ENCODE data around the gene CCDC178.
"Not testable (repeated sequence)": the region's sequence is repeated elsewhere in the genome, so short reads cannot be mapped to it uniquely, and the experiment has no call there.

The CCDC178 gene

DNA sequence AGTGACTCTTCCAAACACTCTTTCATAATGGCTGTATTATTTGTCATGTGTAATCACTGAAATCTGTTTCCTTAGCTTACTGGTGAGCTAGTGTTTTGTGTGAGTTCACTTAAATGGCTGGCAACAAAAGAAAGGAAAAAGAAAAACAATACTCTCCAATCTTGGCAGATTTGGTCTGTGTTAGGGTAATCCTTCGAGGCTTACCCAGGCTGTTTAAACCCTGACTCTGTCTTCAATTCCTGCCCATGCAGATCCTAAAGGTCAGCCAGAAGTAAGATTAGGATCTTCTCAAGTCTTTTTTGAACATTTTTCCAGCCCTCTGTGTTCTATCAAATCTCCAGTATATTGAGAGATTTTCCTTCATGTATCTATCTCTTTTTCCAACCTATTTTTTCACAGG, 85.3 kb downstream of the CCDC178 start:
- DNase-seq (ENCODE audit: low spot score), result no peak
- TF ChIP-seq, protein P1, sequence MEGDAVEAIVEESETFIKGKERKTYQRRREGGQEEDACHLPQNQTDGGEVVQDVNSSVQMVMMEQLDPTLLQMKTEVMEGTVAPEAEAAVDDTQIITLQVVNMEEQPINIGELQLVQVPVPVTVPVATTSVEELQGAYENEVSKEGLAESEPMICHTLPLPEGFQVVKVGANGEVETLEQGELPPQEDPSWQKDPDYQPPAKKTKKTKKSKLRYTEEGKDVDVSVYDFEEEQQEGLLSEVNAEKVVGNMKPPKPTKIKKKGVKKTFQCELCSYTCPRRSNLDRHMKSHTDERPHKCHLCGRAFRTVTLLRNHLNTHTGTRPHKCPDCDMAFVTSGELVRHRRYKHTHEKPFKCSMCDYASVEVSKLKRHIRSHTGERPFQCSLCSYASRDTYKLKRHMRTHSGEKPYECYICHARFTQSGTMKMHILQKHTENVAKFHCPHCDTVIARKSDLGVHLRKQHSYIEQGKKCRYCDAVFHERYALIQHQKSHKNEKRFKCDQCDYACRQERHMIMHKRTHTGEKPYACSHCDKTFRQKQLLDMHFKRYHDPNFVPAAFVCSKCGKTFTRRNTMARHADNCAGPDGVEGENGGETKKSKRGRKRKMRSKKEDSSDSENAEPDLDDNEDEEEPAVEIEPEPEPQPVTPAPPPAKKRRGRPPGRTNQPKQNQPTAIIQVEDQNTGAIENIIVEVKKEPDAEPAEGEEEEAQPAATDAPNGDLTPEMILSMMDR (IDR thresholded peaks at IDR 0.05; ENCODE audit: extremely low read depth, missing control alignments), result no peak

DNA sequence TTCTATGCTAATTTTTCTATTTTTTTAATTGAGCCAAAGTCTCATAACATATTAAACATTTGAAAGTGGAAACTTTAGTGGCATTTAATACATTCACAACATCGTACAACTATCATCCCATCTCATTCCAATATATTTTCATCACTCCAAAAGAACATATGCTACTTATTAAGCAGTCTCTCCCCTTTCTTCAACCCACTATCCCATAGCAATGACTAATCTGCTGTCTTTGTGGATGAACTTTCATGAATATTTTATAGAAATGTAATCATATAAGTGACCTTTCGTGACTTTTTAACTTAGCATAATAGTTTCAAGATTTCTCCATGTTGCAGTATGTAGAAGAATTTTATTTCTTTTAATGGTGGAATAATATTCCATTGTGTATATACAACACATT, 90.3 kb downstream of the CCDC178 start:
- no peak for DNase-seq (ENCODE audit: low spot score)
- TF ChIP-seq, protein P1 (IDR thresholded peaks at IDR 0.05; ENCODE audit: extremely low read depth, missing control alignments), result no peak

DNA sequence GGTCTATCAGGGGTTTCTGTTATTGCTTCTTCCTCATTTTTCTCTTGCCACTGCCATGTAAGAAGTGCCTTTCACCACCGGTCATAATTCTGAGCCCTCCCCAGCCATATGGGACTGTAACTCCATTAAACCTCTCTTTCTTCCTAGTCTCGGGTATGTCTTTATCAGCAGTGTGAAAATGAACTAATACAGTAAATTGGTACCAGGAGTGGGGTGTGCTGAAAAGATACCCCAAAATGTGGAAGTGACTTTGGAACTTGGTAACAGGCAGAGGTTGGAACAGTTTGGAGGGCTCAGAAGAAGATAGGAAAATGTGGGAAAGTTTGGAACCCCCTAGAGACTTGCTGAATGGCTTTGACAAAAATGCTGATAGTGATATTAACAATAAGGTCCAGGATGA, 100.8 kb downstream of the CCDC178 start:
- not testable (repeated sequence) for DNase-seq (ENCODE audit: low spot score)

DNA sequence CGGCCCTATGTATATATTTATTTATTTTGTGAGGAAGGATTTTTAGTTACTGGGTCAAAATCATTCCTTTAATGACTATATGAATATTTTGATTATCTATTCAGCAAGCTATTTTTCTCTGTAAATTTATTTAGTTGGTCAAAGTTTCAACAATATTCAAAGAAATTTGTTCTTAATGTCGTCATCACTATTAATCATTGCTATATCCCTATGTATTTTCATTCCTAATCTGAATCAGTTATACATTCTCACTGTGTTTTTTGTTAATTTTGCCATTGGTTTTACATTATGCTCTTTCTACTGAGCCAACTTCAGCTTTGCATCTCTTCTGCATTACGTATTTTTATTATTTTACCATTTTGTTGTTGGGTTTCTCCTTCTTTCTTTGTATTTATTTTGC, 105.7 kb downstream of the CCDC178 start:
- DNase-seq (ENCODE audit: low spot score), result no peak
- TF ChIP-seq, protein P1 (IDR thresholded peaks at IDR 0.05; ENCODE audit: extremely low read depth, missing control alignments), result no peak

DNA sequence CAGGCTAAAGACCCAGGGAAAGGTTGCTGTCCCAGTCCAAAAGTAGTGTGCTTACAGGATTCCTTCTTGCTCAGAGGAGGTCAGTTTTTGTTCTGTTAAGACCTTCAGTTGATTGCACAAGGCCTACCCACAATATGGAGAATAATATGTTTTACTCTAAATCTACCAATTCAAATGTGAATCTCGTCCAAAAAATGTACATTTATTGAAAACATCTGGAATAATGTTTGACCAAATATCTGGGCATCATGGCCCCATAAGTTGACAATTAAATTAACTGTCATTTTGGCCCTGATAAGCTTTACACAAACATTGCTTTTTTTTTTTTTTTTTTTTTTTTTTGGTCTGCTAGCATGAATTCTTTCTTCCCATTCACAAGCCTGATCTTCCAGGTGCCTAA, 109.8 kb downstream of the CCDC178 start:
- TF ChIP-seq, protein P1 (IDR thresholded peaks at IDR 0.05; ENCODE audit: extremely low read depth, missing control alignments), result no peak
- DNase-seq (ENCODE audit: low spot score), result no peak

DNA sequence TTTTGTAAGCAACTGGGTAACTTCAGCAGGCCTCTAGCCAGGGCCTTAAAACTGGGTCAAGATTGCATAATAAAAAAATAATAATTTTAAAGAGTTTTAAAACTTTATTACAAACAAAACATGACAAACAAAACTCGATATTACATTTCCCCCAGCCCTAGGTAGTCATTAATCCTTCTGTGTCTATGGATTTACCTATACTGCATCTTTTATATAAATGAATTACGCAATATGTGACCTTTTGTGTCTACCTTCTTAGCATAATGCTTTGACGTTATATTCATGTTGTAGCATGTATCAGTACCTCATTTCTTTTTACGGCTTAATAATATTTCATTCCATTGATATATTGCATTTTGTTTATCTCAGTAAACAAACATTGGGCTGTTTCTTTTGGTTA, 113.5 kb downstream of the CCDC178 start:
- TF ChIP-seq, protein P1 (IDR thresholded peaks at IDR 0.05; ENCODE audit: extremely low read depth, missing control alignments), result no peak

DNA sequence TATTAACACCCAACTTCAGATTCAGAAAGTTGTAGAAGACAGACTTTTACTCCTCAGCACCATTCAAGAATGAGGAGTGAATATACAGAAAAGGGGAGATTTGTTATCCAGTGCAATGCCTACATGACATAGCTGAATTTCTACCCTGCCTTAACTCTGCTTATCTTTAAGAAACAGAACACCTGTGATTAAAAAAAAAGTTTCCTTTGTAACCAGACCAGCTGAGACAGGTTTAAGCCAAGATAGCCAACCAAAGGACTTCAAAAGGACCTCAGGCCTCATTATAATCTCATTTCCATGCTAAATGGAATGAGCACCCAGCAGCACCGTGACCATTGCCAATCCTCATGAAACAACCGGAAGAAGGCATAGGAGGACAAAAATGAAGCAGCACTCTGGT, 122.9 kb downstream of the CCDC178 start:
- DNase-seq (ENCODE audit: low spot score), result no peak
- TF ChIP-seq, protein P1 (IDR thresholded peaks at IDR 0.05; ENCODE audit: extremely low read depth, missing control alignments), result no peak

More for the DNA sequence above, 113.5 kb downstream of the CCDC178 start:
- no peak for DNase-seq (ENCODE audit: low spot score)

DNA sequence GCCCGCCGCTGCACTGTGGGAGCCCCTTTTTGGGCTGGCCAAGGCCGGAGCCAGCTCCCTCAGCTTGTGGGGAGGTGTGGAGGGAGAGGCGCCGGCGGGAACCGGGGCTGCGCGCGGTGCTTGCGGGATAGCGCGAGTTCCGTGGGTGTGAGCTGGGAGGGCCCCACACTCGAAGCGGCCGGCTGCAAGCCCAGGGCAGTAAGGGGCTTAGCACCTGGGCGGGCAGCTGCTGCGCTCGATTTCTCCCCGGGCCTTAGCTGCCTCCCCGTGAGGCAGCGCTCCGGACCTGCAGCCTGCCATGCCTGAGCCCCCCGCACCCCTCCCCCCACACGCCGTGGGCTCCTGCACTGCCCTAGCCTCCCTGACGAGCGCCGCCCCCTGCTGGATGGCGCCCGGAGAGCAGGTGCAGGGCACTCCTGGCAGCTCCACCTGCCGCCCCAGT, 124.4 kb downstream of the CCDC178 start:
- DNase-seq (ENCODE audit: low spot score), result no peak
- TF ChIP-seq, protein P1 (IDR thresholded peaks at IDR 0.05; ENCODE audit: extremely low read depth, missing control alignments), result no peak
